Lung microvascular endothelial cell (primary cell): Measurements from ENCODE around the gene RTTN. TPM values are rescaled to one million over a fixed set of nuclear protein-coding genes. Genes with fewer than 3 reads are reported as not detected.
"Not testable (repeated sequence)": the region's sequence is repeated elsewhere in the genome, so short reads cannot be mapped to it uniquely, and the experiment has no call there.

Experiments used
- DNase-seq, 2 donors: peaks; one replicate each; pipeline versions ENCODE4 v3.0.0 to v3.0.0-alpha.2; 2010; ENCODE audit warnings: low read depth in 2 of 2
- total RNA-seq: library from RNA; depleted of rRNA; stranded (reverse); fragments of >200 nt; gene quantifications from 2 replicates; pipeline ENCODE4 v1.2.1, GENCODE V29; 2014

Gene RTTN, protein sequence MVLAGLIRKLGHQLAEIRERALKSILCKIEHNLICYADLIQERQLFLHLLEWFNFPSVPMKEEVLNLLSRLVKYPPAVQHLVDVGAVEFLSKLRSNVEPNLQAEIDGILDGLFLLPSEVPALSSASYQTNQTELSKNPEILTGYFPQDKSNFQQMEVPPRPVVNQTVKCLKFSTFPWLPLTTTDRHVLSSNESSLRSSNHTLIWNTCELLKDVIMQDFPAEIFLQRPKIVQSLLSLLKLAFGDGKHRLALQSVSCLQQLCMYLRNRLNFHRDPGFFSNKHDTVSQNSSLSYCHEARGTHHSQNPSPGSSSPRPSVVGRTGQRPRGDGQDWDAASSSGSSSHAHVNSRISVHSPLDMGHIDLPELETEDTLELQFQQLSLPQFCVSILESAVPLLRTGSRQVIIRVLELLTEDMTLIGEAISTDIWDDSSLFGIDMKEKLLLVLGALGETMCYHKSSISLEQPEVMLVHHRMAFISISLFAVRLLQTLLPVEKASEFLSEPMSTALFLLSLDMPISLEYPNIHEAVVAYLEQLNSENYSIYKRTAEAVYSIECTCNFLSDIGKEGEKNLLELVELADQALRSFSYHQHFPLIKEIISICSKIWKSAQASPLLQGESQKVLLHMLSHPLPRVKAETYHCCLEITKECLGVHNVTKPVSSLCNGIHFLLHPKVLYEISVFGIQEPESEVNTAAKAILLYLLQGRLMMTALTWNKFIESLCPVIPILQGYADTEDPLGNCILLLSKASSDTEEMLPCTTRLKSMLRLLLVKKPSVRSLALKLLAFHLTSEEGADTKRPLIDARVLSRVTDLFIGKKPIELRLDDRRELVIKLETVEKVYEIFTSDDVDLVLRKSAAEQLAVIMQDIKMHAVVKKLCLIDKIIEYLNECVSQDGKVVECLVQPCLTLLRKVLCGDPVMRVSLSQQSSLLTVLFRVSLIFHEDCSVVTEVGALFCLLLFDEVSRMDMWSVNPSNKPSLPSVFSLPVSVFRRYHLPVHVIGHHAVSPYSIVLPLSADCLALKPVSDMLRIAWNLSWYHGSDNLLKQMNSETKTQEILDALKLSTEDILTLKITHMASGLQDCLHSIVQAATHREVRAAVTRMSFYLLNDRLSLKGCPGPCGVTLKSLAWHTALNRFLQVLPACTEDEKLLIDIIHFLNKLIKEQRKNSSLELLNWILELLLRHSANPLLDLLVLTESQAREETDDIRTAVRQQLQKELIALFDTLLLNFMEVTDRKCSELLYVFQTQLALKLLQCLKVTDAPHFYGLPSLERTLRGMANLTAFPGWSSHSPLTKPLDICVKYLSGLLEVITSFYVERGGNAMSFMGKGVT (N-terminal part only)
- 12.0 and 14.7 TPM in 2 replicates for total RNA-seq

DNA sequence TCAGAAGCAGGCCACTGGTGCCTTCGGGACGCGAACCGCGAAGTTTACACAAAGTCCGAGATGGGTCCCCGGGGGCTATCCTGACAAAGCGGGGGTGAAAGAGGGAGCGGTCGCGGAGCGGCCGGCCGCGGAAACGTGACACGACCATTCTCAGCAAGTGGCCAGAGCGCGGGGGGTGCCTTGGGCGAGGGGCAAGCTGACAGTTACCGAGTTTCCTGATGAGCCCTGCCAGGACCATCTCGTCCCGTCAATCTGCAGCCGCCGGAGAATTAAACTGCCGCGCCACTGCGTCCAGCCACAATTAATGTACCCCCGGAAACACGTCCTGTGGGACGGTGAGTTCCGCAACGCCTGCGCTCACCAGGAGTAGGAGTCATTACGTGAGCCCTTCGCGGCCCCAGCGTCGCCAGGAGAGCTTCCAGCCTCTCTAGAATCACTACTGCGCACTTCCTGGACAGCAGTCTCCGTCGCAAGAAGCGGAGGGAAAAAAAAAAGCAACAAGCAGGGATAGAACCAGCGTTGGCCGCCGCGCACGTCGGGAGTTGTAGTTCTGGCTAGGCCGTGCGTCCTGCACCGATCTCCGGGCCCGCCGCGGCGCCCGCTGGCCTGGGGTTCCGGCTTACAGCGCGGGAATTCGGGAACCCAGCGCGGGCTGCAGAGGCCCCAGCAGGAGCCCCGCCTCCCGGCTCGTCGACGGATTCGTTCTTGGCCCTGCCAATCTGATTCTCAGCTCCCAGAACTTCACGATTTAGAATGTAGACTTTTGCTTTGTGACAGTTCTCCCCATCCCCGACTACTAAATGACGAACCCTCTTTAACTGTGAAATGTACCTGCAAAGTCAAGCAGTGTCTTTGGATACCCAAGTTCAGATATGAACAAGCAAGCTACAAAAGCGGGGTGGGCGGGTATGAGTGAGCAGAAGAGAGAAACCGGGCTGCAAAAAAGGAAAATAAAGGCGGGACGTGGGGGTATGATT is at the start of gene RTTN:
TSS of gene RTTN (minus strand) at position 267 of the 977 bp plus-strand sequence. CDS start at position 238, 29 bp downstream.
- DNase-seq: peak; percentile 96 to 97

DNA sequence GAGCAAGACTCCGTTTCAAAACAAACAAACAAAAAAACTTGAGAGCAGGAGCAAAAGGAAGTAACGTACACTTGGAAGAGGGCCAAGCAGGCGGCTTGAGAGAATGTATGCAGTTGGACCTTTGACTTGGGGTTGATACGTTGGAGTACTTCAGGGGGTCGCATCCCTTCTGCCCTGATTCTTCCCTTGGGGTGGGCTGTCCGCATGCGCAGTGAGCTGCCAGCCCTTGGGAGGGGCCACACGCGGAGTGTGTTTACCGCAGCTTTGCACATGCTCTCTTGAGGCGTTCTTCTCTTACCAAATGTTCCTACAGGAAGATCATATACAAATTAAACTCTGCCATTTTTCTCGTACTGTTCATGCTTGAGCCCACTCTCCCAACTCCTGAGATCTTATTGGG is 45.3 kb upstream of the RTTN start:
- no peak for DNase-seq

DNA sequence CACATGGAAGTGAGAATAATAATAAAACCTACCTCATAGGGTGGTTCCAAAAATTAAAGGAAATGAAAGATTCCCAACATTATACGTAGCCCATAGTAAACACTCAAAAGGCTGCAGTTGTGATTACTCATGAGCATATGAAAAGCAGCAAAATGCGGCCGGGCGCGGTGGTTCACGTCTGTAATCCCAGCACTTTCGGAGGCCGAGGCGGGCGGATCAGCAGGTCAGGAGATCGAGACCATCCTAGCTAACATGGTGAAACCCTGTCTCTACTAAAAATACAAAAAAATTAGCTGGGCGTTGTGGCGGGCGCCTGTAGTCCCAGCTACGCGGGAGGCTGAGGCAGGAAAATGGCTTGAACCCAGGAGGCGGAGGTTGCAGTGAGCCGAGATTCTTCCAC is 44.4 kb upstream of the RTTN start:
- not testable (repeated sequence) for DNase-seq

DNA sequence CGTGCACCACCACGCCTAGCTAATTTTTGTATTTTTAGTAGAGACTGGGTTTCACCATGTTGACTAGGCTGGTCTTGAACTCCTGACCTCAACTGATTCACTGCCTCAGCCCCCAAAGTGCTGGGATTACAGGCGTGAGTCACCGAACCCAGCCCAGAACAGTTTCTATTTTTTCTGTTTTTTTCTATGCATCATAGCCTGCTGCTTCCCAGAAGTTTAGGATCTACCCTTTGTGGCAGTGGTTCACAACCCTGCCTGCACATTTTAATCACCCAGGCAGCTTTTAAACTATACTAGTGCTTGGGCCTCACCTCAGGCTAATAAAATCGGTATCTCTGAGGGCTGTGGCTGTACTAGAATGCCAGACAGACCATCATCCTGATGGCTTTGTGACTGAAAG is 43.6 kb upstream of the RTTN start:
- DNase-seq: no peak

GRCh38 chr18:70246061-70246466 is 40.6 kb upstream of the RTTN start:
- DNase-seq: no peak

- peak in 1 of 2 donors; percentile 89 for DNase-seq
Measured at GRCh38 chr18:70243131-70243929, 37.8 kb upstream of the RTTN start.

- not testable (repeated sequence) for DNase-seq
Measured at GRCh38 chr18:70236921-70237320, 31.4 kb upstream of the RTTN start.

DNA sequence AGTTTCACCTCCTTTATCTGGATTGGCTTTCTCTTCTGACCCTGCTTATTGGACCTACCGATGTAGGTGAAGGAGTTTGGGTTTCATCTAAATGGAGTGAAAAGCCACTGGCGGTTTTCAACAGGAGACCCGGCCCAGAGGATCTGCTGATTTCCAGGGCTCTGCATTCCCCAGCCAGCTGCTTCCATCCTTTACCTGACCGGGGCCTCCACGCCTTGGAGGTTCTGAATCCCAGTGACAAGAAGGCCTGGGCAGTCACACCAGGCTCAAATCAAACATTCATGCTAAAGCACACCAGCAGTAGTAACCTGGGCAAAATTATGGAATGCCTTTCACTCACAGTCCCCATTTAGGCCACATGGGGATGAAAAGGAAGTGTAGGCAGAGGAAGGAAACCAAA is 30.0 kb upstream of the RTTN start:
- DNase-seq: no peak

GRCh38 chr18:70234667-70235459 is 29.4 kb upstream of the RTTN start:
- DNase-seq: no peak

- DNase-seq: no peak
Measured at GRCh38 chr18:70233974-70234373, 28.5 kb upstream of the RTTN start.

DNA sequence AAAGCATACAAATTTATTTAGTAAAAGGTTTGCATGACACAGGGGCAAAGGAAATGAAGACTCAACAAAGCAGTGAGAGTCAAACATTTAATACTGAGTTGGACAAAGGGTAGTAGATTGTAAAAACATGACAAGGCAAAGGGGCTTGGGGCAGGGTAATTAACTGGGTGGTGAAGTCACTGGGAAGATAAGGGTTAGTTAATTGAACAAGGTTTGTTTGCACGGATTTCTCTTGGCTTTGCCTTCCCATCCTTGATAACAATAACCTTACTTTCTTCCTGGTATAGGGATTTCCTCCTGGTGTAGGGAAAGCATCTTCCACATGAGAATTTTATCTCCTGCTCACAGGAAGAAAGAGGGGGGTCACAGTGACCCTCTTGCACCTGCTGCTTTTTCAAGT is 26.8 kb upstream of the RTTN start:
- no peak for DNase-seq

DNA sequence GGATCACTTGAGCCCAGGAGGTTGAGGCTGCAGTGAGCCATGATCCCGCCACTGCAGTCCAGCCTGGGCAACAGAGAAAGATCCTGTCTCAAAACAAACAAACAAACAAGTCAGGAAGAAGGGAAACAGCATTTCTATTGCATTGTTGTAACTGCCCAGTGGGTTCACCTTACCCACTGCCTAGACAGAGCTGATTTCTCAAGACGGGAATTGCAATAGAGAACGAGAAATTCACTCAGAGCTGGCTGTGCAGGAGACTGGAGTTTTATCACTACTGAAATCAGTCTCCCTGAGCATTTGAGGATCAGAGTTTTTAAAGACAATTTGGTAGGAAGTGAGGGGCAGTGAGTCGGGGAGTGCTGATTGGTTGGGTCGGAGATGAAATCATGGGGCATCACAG is 24.2 kb upstream of the RTTN start:
- DNase-seq: no peak

GRCh38 chr18:70228536-70228935 is 23.0 kb upstream of the RTTN start:
- no peak for DNase-seq

- DNase-seq: no peak
Measured at GRCh38 chr18:70227438-70227837, 22.0 kb upstream of the RTTN start.

DNA sequence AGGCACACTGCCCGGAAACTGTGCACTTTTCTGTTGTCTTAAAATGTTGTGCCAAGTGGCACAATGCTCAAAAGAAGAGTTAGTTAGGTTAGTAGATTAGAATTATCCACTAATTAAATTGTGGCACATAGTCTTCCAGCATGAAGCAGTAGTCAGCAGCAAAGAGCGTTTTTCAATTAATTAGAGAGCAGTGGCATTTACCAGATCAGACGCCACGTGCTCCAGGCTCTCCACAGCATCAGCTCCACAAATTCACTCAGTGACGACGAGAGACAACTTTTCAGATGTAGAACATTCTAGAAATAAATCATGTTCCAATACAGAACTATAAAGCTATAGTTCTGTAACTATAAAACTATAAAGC is 16.4 kb upstream of the RTTN start:
- no peak for DNase-seq

DNA sequence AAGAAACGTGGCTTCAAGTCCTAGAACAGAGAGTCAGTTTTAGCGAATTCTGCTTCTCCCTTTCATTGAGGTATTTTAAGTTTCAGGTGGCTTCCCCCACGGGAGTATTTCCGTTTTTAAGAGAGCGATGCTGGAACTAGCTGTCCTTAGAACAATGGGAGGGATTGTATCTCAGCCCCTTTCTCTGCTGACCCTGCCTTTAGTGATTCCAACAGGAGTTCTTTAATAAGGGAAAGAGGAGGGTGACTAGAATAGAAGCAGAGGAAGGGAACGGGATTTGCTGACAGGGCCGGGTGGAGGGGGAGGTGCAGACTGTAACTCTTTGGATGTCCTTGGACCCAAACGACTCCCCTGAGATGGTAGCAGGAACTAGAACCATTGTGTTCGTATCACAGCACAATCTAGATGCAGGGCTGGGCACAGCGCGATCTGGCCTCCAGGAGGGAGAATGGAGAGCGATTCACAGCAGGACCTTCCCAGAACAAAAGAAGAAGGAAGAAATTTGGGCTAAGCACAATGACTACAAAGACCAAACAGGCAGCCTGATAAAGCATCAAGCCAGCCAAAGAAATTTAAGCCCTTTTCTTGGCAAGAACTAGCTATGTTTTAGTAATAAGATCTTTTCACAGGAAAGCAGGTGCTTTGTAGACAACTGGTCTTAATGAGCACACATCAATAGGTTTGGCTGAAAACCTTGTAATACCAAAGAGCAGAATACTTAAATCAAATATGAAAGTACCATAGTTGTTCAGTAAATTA is 15.8 kb upstream of the RTTN start:
- no peak for DNase-seq

DNA sequence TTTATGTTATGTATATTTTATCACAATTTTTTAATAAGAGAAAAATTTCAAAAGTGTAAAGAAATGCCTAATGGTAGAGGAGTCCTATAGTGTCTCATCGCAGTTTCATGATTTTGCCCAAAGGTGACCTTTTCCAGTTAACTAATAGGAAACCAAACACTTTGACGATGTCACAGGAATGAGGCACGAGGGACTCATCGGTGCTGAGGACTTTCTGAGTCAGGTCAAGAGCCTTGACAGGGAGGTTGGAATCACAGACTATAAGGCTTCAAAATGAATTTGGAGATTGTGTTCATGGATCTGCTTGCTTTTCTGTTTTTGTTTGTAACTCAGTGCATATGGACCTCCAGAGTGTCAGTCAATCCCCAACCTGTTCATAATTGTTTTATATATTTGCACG is 15.1 kb upstream of the RTTN start:
- DNase-seq: no peak

DNA sequence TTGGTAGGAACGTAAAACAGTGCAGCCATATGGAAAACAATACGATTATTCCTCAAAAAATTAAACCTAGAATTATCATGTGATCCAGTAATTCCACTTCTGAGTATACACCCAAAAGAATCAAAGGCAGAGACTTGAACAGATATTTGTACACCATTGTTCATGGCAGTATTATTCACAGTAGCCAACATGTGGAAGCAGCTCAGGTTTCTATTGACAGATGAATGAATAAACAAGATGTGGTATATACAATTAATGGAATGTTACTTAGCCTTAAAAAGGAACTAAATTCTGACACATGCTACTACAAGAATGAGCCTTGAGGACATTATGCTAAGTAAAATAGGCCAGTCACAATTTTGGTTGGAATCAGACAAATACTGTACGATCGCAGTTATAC is 14.2 kb upstream of the RTTN start:
- DNase-seq: no peak
